Raji (cell line): Measurements from ENCODE around the gene PDLIM5.

Experiments used
- POLR2A ChIP-seq: IDR thresholded peaks from 2 replicates; pipeline ENCODE4 v1.6.1; 2011; ENCODE audit warnings: low read depth, low read length, control low read depth; ENCODE audit not compliant: insufficient read depth

The PDLIM5 gene

GRCh38 chr4:94574050-94574449 is 122.3 kb downstream of the PDLIM5 start:
- no peak for TF ChIP-seq POLR2A

GRCh38 chr4:94574616-94575015 is 122.9 kb downstream of the PDLIM5 start:
- TF ChIP-seq POLR2A, result no peak

GRCh38 chr4:94575652-94576051 is 123.9 kb downstream of the PDLIM5 start:
- no peak for TF ChIP-seq POLR2A

- TF ChIP-seq POLR2A, result no peak
These were observed 124.5 kb downstream of the PDLIM5 start for GRCh38 chr4:94576210-94576609.

- TF ChIP-seq POLR2A, result no peak
These were observed 125.4 kb downstream of the PDLIM5 start for GRCh38 chr4:94577136-94577535.

GRCh38 chr4:94578195-94578594 is 126.5 kb downstream of the PDLIM5 start:
- no peak for TF ChIP-seq POLR2A

GRCh38 chr4:94581766-94582165 is 130.0 kb downstream of the PDLIM5 start:
- TF ChIP-seq POLR2A, result no peak

GRCh38 chr4:94582517-94582916 is 130.8 kb downstream of the PDLIM5 start:
- TF ChIP-seq POLR2A, result no peak

GRCh38 chr4:94583914-94584641 is 132.3 kb downstream of the PDLIM5 start:
- no peak for TF ChIP-seq POLR2A

GRCh38 chr4:94588896-94589693 is 137.4 kb downstream of the PDLIM5 start:
- no peak for TF ChIP-seq POLR2A

GRCh38 chr4:94590493-94590892 is 138.8 kb downstream of the PDLIM5 start:
- no peak for TF ChIP-seq POLR2A

- no peak for TF ChIP-seq POLR2A
These were observed 139.5 kb downstream of the PDLIM5 start for GRCh38 chr4:94591289-94591688.

- no peak for TF ChIP-seq POLR2A
These were observed 143.3 kb downstream of the PDLIM5 start for GRCh38 chr4:94595013-94595412.

GRCh38 chr4:94595880-94596483 is 144.2 kb downstream of the PDLIM5 start:
- TF ChIP-seq POLR2A, result no peak

GRCh38 chr4:94598758-94599157 is 147.0 kb downstream of the PDLIM5 start:
- no peak for TF ChIP-seq POLR2A
